ENCODE measurements around the gene ENTR1.

DNA sequence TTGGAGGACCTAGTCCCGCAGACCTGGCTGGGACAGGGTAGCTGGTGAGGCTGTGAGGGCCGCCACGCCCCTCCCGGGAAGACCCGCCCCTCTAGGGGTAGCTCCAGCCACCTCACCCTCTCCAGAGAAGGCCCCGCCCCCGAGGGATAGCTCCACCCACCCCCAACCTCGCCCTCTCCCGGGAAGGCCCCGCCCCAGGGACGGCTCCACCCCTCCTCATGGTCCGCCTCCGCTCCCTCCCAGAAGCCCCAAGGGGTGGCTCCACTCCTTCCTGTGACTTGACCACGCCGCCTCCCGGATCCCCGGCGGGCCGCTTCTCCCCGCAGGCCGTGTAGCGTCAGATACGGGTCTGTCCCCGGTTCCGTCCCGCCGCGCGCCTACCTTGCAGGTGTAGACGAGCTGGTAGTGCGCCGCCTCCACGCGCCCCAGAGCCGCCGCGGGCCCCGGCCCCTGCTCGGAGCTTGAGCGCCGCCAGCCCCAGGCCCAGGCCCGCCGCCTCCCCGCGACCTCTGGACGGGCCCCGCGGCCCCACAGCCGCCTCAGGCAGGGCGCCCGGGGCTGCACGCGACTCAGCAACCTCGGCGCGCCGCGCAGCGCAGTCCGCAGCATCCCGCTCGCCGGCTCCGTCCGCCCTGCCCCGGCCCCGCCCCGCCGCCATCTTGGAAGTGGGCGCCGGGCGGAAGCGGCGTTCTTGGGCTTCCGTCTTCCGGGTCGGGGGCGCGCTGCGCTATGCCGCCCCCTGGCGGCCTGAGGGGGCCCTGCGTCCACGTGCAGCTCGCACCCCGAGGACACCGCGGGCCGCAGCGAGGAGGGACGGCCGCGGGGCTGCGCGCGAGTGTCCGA lies 47.1 kb downstream of the ENTR1 start, which contains the start of gene DNLZ:
- TF ChIP-seq POLR2A (IDR thresholded peaks at IDR 0.05) = peak in 1 of 2 donors; percentile 81
- TF ChIP-seq, protein P1, sequence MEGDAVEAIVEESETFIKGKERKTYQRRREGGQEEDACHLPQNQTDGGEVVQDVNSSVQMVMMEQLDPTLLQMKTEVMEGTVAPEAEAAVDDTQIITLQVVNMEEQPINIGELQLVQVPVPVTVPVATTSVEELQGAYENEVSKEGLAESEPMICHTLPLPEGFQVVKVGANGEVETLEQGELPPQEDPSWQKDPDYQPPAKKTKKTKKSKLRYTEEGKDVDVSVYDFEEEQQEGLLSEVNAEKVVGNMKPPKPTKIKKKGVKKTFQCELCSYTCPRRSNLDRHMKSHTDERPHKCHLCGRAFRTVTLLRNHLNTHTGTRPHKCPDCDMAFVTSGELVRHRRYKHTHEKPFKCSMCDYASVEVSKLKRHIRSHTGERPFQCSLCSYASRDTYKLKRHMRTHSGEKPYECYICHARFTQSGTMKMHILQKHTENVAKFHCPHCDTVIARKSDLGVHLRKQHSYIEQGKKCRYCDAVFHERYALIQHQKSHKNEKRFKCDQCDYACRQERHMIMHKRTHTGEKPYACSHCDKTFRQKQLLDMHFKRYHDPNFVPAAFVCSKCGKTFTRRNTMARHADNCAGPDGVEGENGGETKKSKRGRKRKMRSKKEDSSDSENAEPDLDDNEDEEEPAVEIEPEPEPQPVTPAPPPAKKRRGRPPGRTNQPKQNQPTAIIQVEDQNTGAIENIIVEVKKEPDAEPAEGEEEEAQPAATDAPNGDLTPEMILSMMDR (IDR thresholded peaks at IDR 0.05) = peak; percentile 89 to 99 (median 99)

Measured in uterus (tissue), 2 donors.